ENCODE data around the gene PKIB. TPM values are rescaled to one million over a fixed set of nuclear protein-coding genes. Genes with fewer than 3 reads are reported as not detected.

The PKIB gene
- total RNA-seq, 4 donors from 2014 or later = 0.43 to 5.2 (median 0.59) TPM; not detected in 1

DNA sequence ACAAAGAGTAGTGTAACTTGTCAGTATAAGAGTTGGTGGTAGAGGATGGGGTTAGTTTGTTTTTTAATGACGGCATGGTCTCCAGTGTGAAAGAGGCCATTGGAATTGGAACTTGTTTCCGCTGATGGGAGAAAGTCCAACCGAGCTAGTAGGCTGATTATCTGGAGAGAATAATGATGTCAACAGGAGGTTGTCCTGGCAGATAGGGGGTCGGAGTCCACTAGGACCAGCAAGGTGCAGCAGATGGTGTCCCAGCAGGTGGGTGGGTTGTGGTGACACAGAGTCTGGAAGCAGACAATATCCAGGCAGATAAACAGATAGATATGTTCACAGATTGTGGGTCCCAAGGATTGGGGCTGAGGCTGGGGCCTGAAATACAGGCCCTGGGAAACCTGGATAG, 35.1 kb downstream of the PKIB start:
- Histone ChIP-seq H3K36me3 (no peaks in the 10 kb centered on the region), H3K27ac (no peak overlapping the region), H3K27me3 (no peaks in the 10 kb centered on the region), H3K4me3 (no peak overlapping the region), H3K4me1 (no peaks in the 10 kb centered on the region), H3K9me3 (no peaks in the 10 kb centered on the region)
- TF ChIP-seq, protein P1, sequence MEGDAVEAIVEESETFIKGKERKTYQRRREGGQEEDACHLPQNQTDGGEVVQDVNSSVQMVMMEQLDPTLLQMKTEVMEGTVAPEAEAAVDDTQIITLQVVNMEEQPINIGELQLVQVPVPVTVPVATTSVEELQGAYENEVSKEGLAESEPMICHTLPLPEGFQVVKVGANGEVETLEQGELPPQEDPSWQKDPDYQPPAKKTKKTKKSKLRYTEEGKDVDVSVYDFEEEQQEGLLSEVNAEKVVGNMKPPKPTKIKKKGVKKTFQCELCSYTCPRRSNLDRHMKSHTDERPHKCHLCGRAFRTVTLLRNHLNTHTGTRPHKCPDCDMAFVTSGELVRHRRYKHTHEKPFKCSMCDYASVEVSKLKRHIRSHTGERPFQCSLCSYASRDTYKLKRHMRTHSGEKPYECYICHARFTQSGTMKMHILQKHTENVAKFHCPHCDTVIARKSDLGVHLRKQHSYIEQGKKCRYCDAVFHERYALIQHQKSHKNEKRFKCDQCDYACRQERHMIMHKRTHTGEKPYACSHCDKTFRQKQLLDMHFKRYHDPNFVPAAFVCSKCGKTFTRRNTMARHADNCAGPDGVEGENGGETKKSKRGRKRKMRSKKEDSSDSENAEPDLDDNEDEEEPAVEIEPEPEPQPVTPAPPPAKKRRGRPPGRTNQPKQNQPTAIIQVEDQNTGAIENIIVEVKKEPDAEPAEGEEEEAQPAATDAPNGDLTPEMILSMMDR (IDR thresholded peaks at IDR 0.05) = no peak
- TF ChIP-seq POLR2A (IDR thresholded peaks at IDR 0.05) = no peak
- intact Hi-C loops (cut with DNase I; ENCODE audit: low total_unique reads) = no loop called here
- DNase-seq = no peak

DNA sequence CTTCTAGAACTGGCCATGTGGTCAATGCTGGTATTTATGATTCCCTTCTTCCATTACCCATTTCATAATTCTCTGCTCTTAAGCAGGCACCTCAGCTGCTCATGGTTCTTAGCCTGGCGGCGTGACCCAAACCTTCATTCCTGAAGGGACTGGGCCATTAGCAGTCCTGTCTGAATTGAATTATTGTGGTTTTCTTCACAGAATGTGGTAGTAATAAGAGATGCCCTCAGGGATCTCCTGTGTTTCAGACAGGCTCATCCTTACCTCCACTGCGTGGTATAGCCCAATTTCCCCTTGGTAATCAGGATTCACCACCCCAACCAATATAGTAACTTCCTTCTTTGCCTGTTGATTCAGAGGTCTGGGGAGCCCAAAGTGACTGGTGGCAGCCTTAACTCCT, 37.6 kb downstream of the PKIB start:
- no peak for DNase-seq
- H3K27me3 ChIP-seq = no peaks in the 10 kb centered on the region
- intact Hi-C loops (cut with DNase I; ENCODE audit: low total_unique reads) = no loop called here
- H3K27ac ChIP-seq = no peak overlapping the region
- H3K36me3 ChIP-seq = no peaks in the 10 kb centered on the region
- no peaks in the 10 kb centered on the region for H3K9me3 ChIP-seq
- no peak overlapping the region for H3K4me3 ChIP-seq
- H3K4me1 ChIP-seq = no peaks in the 10 kb centered on the region
- TF ChIP-seq, protein P1 (IDR thresholded peaks at IDR 0.05) = no peak
- no peak for TF ChIP-seq POLR2A (IDR thresholded peaks at IDR 0.05)

DNA sequence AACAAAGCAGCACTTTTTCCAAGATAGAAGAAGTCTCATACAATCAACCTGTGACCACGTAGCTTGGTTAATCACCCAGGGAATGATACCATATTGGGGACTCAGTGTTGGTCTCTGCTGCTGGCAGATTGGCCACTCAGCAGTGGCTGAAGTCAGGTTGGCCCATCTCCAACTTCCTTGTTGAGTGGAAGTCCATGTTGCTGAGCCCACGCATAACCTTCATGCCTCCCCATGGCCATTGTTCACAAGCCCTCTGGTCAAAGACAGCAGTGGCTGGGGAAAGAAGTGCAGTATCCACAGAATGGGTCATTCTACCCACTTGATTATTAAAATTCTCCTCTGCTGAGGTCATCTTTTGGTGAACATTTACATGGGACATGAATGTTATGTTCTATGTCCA, 38.5 kb downstream of the PKIB start:
- no peak overlapping the region for H3K27ac ChIP-seq
- H3K4me3 ChIP-seq = no peak overlapping the region
- H3K36me3 ChIP-seq = no peaks in the 10 kb centered on the region
- TF ChIP-seq POLR2A (IDR thresholded peaks at IDR 0.05) = no peak
- TF ChIP-seq, protein P1 (IDR thresholded peaks at IDR 0.05) = no peak
- H3K9me3 ChIP-seq = no peaks in the 10 kb centered on the region
- intact Hi-C loops (cut with DNase I; ENCODE audit: low total_unique reads) = no loop called here
- H3K27me3 ChIP-seq = no peaks in the 10 kb centered on the region
- no peaks in the 10 kb centered on the region for H3K4me1 ChIP-seq
- DNase-seq = no peak

DNA sequence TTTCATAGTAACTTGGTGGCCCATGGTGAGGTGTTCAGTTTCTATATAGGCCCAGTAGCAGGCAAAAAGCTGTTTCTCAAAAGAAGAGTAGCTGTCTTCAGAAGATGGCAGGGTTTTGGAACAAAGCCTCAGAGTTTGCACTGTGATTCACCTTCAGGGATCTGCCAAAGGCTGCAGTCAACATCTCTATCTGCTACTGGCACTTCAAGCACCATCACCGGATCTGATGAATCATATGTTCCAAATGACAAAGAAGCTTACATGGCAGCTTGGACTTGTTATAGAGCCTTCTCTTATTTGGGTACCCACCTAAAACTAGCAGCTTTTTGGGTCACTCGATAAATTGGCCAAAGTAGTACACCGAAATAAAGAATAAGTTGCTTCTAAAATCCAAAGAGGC, 39.5 kb downstream of the PKIB start:
- no peak overlapping the region for H3K4me3 ChIP-seq
- H3K9me3 ChIP-seq = no peaks in the 10 kb centered on the region
- H3K4me1 ChIP-seq = no peaks in the 10 kb centered on the region
- H3K27me3 ChIP-seq = no peaks in the 10 kb centered on the region
- no peak for DNase-seq
- intact Hi-C loops (cut with DNase I; ENCODE audit: low total_unique reads) = no loop called here
- TF ChIP-seq, protein P1 (IDR thresholded peaks at IDR 0.05) = no peak
- no peak for TF ChIP-seq POLR2A (IDR thresholded peaks at IDR 0.05)
- no peak overlapping the region for H3K27ac ChIP-seq
- H3K36me3 ChIP-seq = no peaks in the 10 kb centered on the region

DNA sequence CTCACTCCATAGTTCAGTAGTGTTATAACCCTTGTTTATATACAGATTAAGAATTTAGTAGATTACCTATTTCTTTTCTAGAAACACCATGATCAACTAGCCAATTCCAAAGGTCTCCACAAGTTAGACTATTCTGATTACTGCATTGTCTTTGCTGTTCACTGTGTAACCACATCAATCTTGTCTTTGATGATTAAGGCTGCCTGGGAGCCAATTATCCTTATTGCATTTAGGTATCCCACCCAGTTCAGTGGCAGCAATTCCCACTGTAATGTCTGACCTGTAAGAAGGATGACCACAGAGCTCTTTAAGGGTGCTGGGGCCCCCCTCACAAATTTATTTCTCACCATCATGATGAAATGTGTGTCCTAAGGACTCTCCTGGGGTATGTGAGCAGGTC, 40.2 kb downstream of the PKIB start:
- Histone ChIP-seq H3K27me3 (no peaks in the 10 kb centered on the region), H3K4me3 (no peak overlapping the region), H3K9me3 (no peaks in the 10 kb centered on the region), H3K36me3 (no peaks in the 10 kb centered on the region), H3K4me1 (no peaks in the 10 kb centered on the region), H3K27ac (no peak overlapping the region)
- DNase-seq = no peak
- intact Hi-C loops (cut with DNase I; ENCODE audit: low total_unique reads) = no loop called here
- TF ChIP-seq POLR2A (IDR thresholded peaks at IDR 0.05) = no peak
- TF ChIP-seq, protein P1 (IDR thresholded peaks at IDR 0.05) = no peak

Measured in uterus (tissue), 4 donors.